ENCODE data around the gene PRKCZ. TPM values are rescaled to one million over a fixed set of nuclear protein-coding genes. Genes with fewer than 3 reads are reported as not detected.

PRKCZ gene
- total and polyA plus RNA-seq, 9 donors, result 3.4 to 16.1 (median 5.8) TPM

GRCh38 chr1:2023187-2023586 is 27.0 kb upstream of the PRKCZ start:
- TF ChIP-seq CTCF (IDR thresholded peaks at IDR 0.05), result no peak
- TF ChIP-seq POLR2A (IDR thresholded peaks at IDR 0.05), result no peak
- TF ChIP-seq EP300 (IDR thresholded peaks at IDR 0.05), result no peak
- Histone ChIP-seq H3K4me3 (no peak overlapping the region), H3K36me3 (no peaks in the 10 kb centered on the region), H3K9me3 (no peaks in the 10 kb centered on the region), H3K27ac (no peak overlapping the region), H3K27me3 (peaks cover 3% of the 10 kb centered on the region), H3K4me1 (ENCODE audit: insufficient read depth) (peaks cover 6% of the 10 kb centered on the region)
- DNase-seq, result no peak
- intact Hi-C loops (cut with DNase I), result loop anchor here in 1 of 4 donors (10.0 kb wide), 1 partner anchor 58 kb away; no protein-coding TSS in a partner anchor
- WGBS, 3 donors, result 82 to 85% (median 84%) methylated on average over 8 to 9 of the region's 9 CpGs

- Histone ChIP-seq H3K4me1 (ENCODE audit: insufficient read depth) (peaks cover 6% of the 10 kb centered on the region), H3K36me3 (no peaks in the 10 kb centered on the region), H3K9me3 (no peaks in the 10 kb centered on the region), H3K27me3 (peaks cover 3% of the 10 kb centered on the region), H3K4me3 (no peak overlapping the region), H3K27ac (no peak overlapping the region)
- no peak for DNase-seq
- TF ChIP-seq POLR2A (IDR thresholded peaks at IDR 0.05), result no peak
- no peak for TF ChIP-seq CTCF (IDR thresholded peaks at IDR 0.05)
- TF ChIP-seq EP300 (IDR thresholded peaks at IDR 0.05), result no peak
- intact Hi-C loops (cut with DNase I), result loop anchor here in 1 of 4 donors (10.0 kb wide), 1 partner anchor 60 kb away; no protein-coding TSS in a partner anchor
- WGBS, 3 donors, result 84 to 86% (median 85%) methylated on average over 10 of the region's 10 CpGs
Observed at GRCh38 chr1:2024451-2024850, 25.8 kb upstream of the PRKCZ start.

- H3K27me3 ChIP-seq, result no peaks in the 10 kb centered on the region
- H3K27ac ChIP-seq, result no peak overlapping the region
Observed at GRCh38 chr1:2024887-2025286, 25.3 kb upstream of the PRKCZ start.

GRCh38 chr1:2025491-2025981 is 24.7 kb upstream of the PRKCZ start:
- Histone ChIP-seq H3K9me3 (no peaks in the 10 kb centered on the region), H3K36me3 (no peaks in the 10 kb centered on the region), H3K27me3 (no peaks in the 10 kb centered on the region), H3K27ac (no peak overlapping the region), H3K4me3 (no peak overlapping the region), H3K4me1 (ENCODE audit: insufficient read depth) (peaks cover 4% of the 10 kb centered on the region)
- intact Hi-C loops (cut with DNase I), result loop anchor here in 3 of 4 donors (5.0 to 10.0 kb wide), 3 partner anchors 53 to 78 kb away; no protein-coding TSS in a partner anchor
- TF ChIP-seq EP300 (IDR thresholded peaks at IDR 0.05), result no peak
- no peak for TF ChIP-seq CTCF (IDR thresholded peaks at IDR 0.05)
- DNase-seq, result peak; percentile 54 to 83 (median 59)
- WGBS, 3 donors, result 1 to 25% (median 3%) methylated on average over 26 to 39 of the region's 39 CpGs

More at GRCh38 chr1:2024887-2025286, 25.3 kb upstream of the PRKCZ start:
- Histone ChIP-seq H3K4me3 (no peak overlapping the region), H3K36me3 (no peaks in the 10 kb centered on the region), H3K4me1 (ENCODE audit: insufficient read depth) (peaks cover 4% of the 10 kb centered on the region), H3K9me3 (no peaks in the 10 kb centered on the region)
- no peak for DNase-seq
- intact Hi-C loops (cut with DNase I), result loop anchor here in 3 of 4 donors (5.0 to 10.0 kb wide), 3 partner anchors 53 to 78 kb away; no protein-coding TSS in a partner anchor
- no peak for TF ChIP-seq POLR2A (IDR thresholded peaks at IDR 0.05)
- TF ChIP-seq CTCF (IDR thresholded peaks at IDR 0.05), result no peak
- WGBS, 3 donors, result 76 to 86% (median 79%) methylated on average over 16 to 18 of the region's 18 CpGs
